SK-N-SH (cell line): ENCODE results near the gene SASH1.

Experiments
- CTCF ChIP-seq: fragments of 200-600 bp; sonication (generic); IDR thresholded peaks from 2 replicates; pipeline ENCODE4 v1.6.1; 2017; ENCODE audit warnings: antibody characterized with exemption, mild to moderate bottlenecking, moderate library complexity
- IRF3 ChIP-seq: fragments of 150-350 bp; IDR thresholded peaks from 2 replicates; pipeline ENCODE4 v1.6.1; 2016; ENCODE audit warnings: mild to moderate bottlenecking, low read depth, low read length
- POLR2AphosphoS5 ChIP-seq: IDR thresholded peaks from 2 replicates; pipeline ENCODE4 v1.6.1; 2012; ENCODE audit warnings: low read depth, low read length
- TCF12 ChIP-seq: IDR thresholded peaks from 2 replicates; pipeline ENCODE4 v1.4.0; 2012
- TF ChIP-seq, protein P1 (sequence below): fragments of 150-350 bp; IDR thresholded peaks from 2 replicates; pipeline ENCODE4 v1.6.1; 2017; ENCODE audit warnings: antibody characterized with exemption, low read length, low read depth, borderline replicate concordance
- TF ChIP-seq, protein P2 (sequence below): IDR thresholded peaks from 2 replicates; pipeline ENCODE4; 2012

DNA sequence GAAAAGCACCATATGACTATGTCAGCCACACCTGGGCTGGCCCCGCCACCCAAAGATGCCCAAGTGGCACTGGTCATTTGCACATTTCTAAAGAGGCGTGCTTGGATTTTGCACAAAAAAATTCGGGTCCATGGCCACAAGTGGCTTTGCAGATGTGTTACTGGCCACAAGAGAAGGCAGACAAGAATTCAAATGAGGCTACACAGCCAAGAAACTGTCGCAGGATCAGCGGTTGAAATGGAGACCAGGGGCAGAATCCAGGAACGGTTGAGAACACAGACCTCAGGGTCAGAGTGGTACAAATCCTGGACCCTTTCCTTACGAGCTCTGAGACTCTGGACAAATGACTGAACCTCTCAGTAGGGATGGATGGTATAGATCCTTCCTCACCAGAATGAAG, 48.6 kb upstream of the SASH1 start:
- TF ChIP-seq CTCF (no peak), IRF3 (no peak), TCF12 (no peak), POLR2AphosphoS5 (no peak)
- TF ChIP-seq, protein P1, sequence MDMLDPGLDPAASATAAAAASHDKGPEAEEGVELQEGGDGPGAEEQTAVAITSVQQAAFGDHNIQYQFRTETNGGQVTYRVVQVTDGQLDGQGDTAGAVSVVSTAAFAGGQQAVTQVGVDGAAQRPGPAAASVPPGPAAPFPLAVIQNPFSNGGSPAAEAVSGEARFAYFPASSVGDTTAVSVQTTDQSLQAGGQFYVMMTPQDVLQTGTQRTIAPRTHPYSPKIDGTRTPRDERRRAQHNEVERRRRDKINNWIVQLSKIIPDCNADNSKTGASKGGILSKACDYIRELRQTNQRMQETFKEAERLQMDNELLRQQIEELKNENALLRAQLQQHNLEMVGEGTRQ, result no peak
- TF ChIP-seq, protein P2, sequence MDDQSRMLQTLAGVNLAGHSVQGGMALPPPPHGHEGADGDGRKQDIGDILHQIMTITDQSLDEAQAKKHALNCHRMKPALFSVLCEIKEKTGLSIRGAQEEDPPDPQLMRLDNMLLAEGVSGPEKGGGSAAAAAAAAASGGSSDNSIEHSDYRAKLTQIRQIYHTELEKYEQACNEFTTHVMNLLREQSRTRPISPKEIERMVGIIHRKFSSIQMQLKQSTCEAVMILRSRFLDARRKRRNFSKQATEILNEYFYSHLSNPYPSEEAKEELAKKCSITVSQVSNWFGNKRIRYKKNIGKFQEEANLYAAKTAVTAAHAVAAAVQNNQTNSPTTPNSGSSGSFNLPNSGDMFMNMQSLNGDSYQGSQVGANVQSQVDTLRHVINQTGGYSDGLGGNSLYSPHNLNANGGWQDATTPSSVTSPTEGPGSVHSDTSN, result no peak
